IMR-90 (cell line): ENCODE results near the gene CDV3. TPM values are rescaled to one million over a fixed set of nuclear protein-coding genes. Genes with fewer than 3 reads are reported as not detected.

Source experiments
- ATAC-seq: fragments of 200-7000 bp; cut with Tn5 transposase; 2 replicates; pipeline ENCODE4 v1.9.1; 2020; ENCODE audit warnings: low read depth, mild to moderate bottlenecking, moderate library complexity
- BruUV-seq: library from RNA; stranded (reverse); fragments of 400-500 nt; replicated peaks from 2 replicates; lab custom pipeline; 2021; lab: Mats Ljungman, UMichigan
- CTCF ChIA-PET: fragments of 300-600 bp; formaldehyde crosslinking; extraction: SDS; loops from one replicate; lab custom pipeline; 2021; ENCODE audit warnings: antibody characterized with exemption; lab: Yijun Ruan, JAX
- POLR2A ChIA-PET: fragments of 300-600 bp; sonication (Branson Sonifier 250); formaldehyde crosslinking; loops from one replicate; lab custom pipeline; 2022; ENCODE audit warnings: antibody characterized with exemption; ENCODE audit not compliant: unreplicated experiment; lab: Charles Lee
- DNase-seq: peaks from one replicate; pipeline ENCODE4 v3.0.0; 2013
- H2AFZ ChIP-seq: replicated peaks from 2 replicates; pipeline ENCODE3; 2013; ENCODE audit warnings: low read length, mild to moderate bottlenecking; ENCODE audit not compliant: poor library complexity
- H2AK5ac ChIP-seq: 2 replicates; pipeline ENCODE4 v1.6.1; 2013; ENCODE audit warnings: low read depth, low read length, inconsistent platforms
- H2AK9ac ChIP-seq: replicated peaks from 2 replicates; pipeline ENCODE3; 2013; ENCODE audit warnings: mild to moderate bottlenecking, low read depth, low read length, moderate library complexity; ENCODE audit not compliant: poor library complexity
- H2BK120ac ChIP-seq: 2 replicates; pipeline ENCODE4 v1.6.1; 2013; ENCODE audit warnings: low read depth, low read length, inconsistent platforms
- H2BK15ac ChIP-seq: 3 replicates; pipeline ENCODE4 v1.6.1; 2013; ENCODE audit warnings: low read depth, low read length, inconsistent platforms
- H2BK20ac ChIP-seq: 2 replicates; pipeline ENCODE4 v1.6.1; 2013; ENCODE audit warnings: low read depth, mild to moderate bottlenecking, inconsistent platforms, low read length, moderate library complexity
- H2BK5ac ChIP-seq: 2 replicates; pipeline ENCODE4 v1.6.1; 2013; ENCODE audit warnings: mild to moderate bottlenecking, low read depth, low read length, inconsistent platforms; ENCODE audit not compliant: poor library complexity, severe bottlenecking
- H3K14ac ChIP-seq: replicated peaks from 2 replicates; pipeline ENCODE4 v1.6.1; 2013; ENCODE audit warnings: low read depth, low read length, inconsistent platforms
- H3K18ac ChIP-seq: 2 replicates; pipeline ENCODE4 v1.6.1; 2013; ENCODE audit warnings: low read depth, low read length, control low read depth
- H3K23ac ChIP-seq: 2 replicates; pipeline ENCODE4 v1.6.1; 2013; ENCODE audit warnings: low read depth, low read length, inconsistent platforms
- H3K27ac ChIP-seq: 2 replicates; pipeline ENCODE4 v1.5.1; 2013; ENCODE audit warnings: mild to moderate bottlenecking, control low read depth, low read length; ENCODE audit not compliant: insufficient read depth
- H3K27me3 ChIP-seq: 2 replicates; pipeline ENCODE4 v1.6.1; 2013; ENCODE audit warnings: low read length; ENCODE audit not compliant: control insufficient read depth, insufficient read depth
- H3K36me3 ChIP-seq: 2 replicates; pipeline ENCODE4 v1.6.1; 2013; ENCODE audit warnings: low read length, mixed read lengths; ENCODE audit not compliant: control insufficient read depth, insufficient read depth
- H3K4ac ChIP-seq: 2 replicates; pipeline ENCODE4 v1.6.1; 2013; ENCODE audit warnings: low read depth, low read length, inconsistent platforms
- H3K4me1 ChIP-seq: 2 replicates; pipeline ENCODE4 v1.6.1; 2013; ENCODE audit warnings: low read length, mixed read lengths; ENCODE audit not compliant: control insufficient read depth, insufficient read depth
- H3K4me2 ChIP-seq: 2 replicates; pipeline ENCODE4 v1.6.1; 2013; ENCODE audit warnings: low read depth, mild to moderate bottlenecking, control low read depth, low read length, moderate library complexity
- H3K4me3 ChIP-seq: 2 replicates; pipeline ENCODE4 v1.5.1; 2013; ENCODE audit warnings: low read depth, mild to moderate bottlenecking, control low read depth, low read length, moderate library complexity; ENCODE audit not compliant: insufficient read depth
- H3K56ac ChIP-seq: 2 replicates; pipeline ENCODE4 v1.6.1; 2013; ENCODE audit warnings: low read length, inconsistent platforms; ENCODE audit not compliant: insufficient read depth; ENCODE audit errors: extremely low read depth
- H3K79me1 ChIP-seq, 2 experiments: 2 replicates each; pipeline ENCODE4 v1.6.1; 2013; ENCODE audit warnings: low read length in 2 of 2, inconsistent platforms in 1 of 2, low read depth in 1 of 2
- H3K9ac ChIP-seq: 2 replicates; pipeline ENCODE4 v1.6.1; 2013; ENCODE audit warnings: low read depth, low read length, control low read depth
- H3K9me1 ChIP-seq: 2 replicates; pipeline ENCODE4 v1.6.1; 2013; ENCODE audit warnings: low read length, inconsistent platforms; ENCODE audit not compliant: insufficient read depth
- H3K9me3 ChIP-seq: 2 replicates; pipeline ENCODE4 v1.6.1; 2013; ENCODE audit warnings: low read length; ENCODE audit not compliant: control insufficient read depth, insufficient read depth
- H4K20me1 ChIP-seq: 2 replicates; pipeline ENCODE4 v1.6.1; 2013; ENCODE audit warnings: low read length, inconsistent platforms; ENCODE audit not compliant: insufficient read depth
- H4K5ac ChIP-seq: 2 replicates; pipeline ENCODE4 v1.6.1; 2013; ENCODE audit warnings: mild to moderate bottlenecking, low read depth, low read length, control low read depth
- H4K8ac ChIP-seq, 2 experiments: 2 replicates each; pipeline ENCODE4 v1.6.1; 2013; ENCODE audit warnings: low read depth in 2 of 2, low read length in 2 of 2, control low read depth in 1 of 2, inconsistent platforms in 1 of 2
- H4K91ac ChIP-seq: 2 replicates; pipeline ENCODE4 v1.6.1; 2013; ENCODE audit warnings: low read depth, low read length, inconsistent platforms; ENCODE audit not compliant: insufficient read depth
- BHLHE40 ChIP-seq: fragments of 150-350 bp; IDR thresholded peaks from 2 replicates; pipeline ENCODE4 v1.6.1; 2016; ENCODE audit warnings: mild to moderate bottlenecking, low read depth, low read length
- FOS ChIP-seq: fragments of 150-350 bp; IDR thresholded peaks from 2 replicates; pipeline ENCODE4 v1.6.1; 2016; ENCODE audit warnings: low read depth, low read length
- MAFK ChIP-seq: IDR thresholded peaks from 2 replicates; pipeline ENCODE4 v1.6.1; 2012; ENCODE audit warnings: low read depth, low read length, improper control_type of control experiment
- MXI1 ChIP-seq: IDR thresholded peaks from 2 replicates; pipeline ENCODE4 v1.6.1; 2012; ENCODE audit warnings: low read depth, mild to moderate bottlenecking, low read length, moderate library complexity, borderline replicate concordance
- NFE2L2 ChIP-seq: fragments of 150-350 bp; IDR thresholded peaks from 2 replicates; pipeline ENCODE4 v1.6.1; 2016; ENCODE audit warnings: low read depth, mild to moderate bottlenecking, low read length
- POLR2A ChIP-seq: IDR thresholded peaks from 2 replicates; pipeline ENCODE4 v1.6.1; 2012; ENCODE audit warnings: mild to moderate bottlenecking, low read depth, low read length
- RAD21 ChIP-seq: IDR thresholded peaks from 2 replicates; pipeline ENCODE4 v1.6.1; 2012; ENCODE audit warnings: low read length, improper control_type of control experiment
- RCOR1 ChIP-seq: IDR thresholded peaks from 2 replicates; pipeline ENCODE4 v1.6.1; 2012; ENCODE audit warnings: mild to moderate bottlenecking, low read length, improper control_type of control experiment; ENCODE audit not compliant: insufficient replicate concordance
- RFX5 ChIP-seq: IDR thresholded peaks from 2 replicates; pipeline ENCODE4 v1.8.0; 2012; ENCODE audit warnings: low read depth, mild to moderate bottlenecking, low read length, moderate library complexity
- SMC3 ChIP-seq: fragments of 150-350 bp; IDR thresholded peaks from 2 replicates; pipeline ENCODE4 v1.6.1; 2016; ENCODE audit warnings: low read depth, mild to moderate bottlenecking, antibody characterized with exemption, low read length, moderate library complexity
- USF2 ChIP-seq: fragments of 150-350 bp; IDR thresholded peaks from 2 replicates; pipeline ENCODE4 v1.6.1; 2017; ENCODE audit warnings: mild to moderate bottlenecking, antibody characterized with exemption, low read length, low read depth
- WGBS, 2 experiments: methylation state at CpG; one replicate each; pipeline versions ENCODE4 v1.1.5 to v1.1.7; 2013; ENCODE audit warnings: missing lambda C conversion rate in 2 of 2; ENCODE audit not compliant: insufficient read length in 1 of 2; ENCODE audit errors: extremely low coverage in 2 of 2; 5-methylcytosine and 5-hydroxymethylcytosine counted together
- dilution Hi-C: fragments of 300-500 bp; cut with HindIII; formaldehyde crosslinking; loops from one replicate; pipeline ENCODE4 v1.14.3; 2018; ENCODE audit warnings: low sequenced_read_pairs; ENCODE audit not compliant: unreplicated experiment
- in situ Hi-C: fragments of 300-500 bp; cut with MboI; formaldehyde crosslinking; loops from 3 replicates; pipeline ENCODE4 v1.14.3; 2019; ENCODE audit warnings: low sequenced_read_pairs, inconsistent platforms, mixed read lengths
- intact Hi-C: fragments of 100-400 bp; cut with micrococcal nuclease; formaldehyde crosslinking; loops from 2 replicates; pipeline ENCODE4 v1.10.0; 2022
- polyA plus RNA-seq, 3 experiments: library from polyadenylated mRNA; depleted of rRNA; stranded (reverse); fragments of >200 nt; gene quantifications; 2 replicates each; pipeline ENCODE4 v1.2.3, GENCODE V29; 2012; ENCODE audit warnings: low replicate concordance in 1 of 3
- total RNA-seq: library from RNA; depleted of rRNA; stranded (reverse); fragments of >200 nt; gene quantifications from 2 replicates; pipeline ENCODE4 v1.2.3, GENCODE V29; 2012
- TF ChIP-seq, protein P1 (sequence below): fragments of 150-350 bp; IDR thresholded peaks from 2 replicates; pipeline ENCODE4 v1.6.1; 2016; ENCODE audit warnings: low read depth, mild to moderate bottlenecking, low read length, moderate library complexity, borderline replicate concordance
- TF ChIP-seq, protein P2 (sequence below): conservative IDR thresholded peaks from 2 replicates; pipeline ENCODE4 v1.5.1; 2012; ENCODE audit warnings: mild to moderate bottlenecking, low read depth, low read length, improper control_type of control experiment

Gene CDV3
- total and polyA plus RNA-seq, 2 of the 4 experiments (the other 2 are of a cell fraction), result 93.6 to 120 TPM

GRCh38 chr3:133527081-133527715, 46.3 kb upstream of the CDV3 start:
- H2AK9ac ChIP-seq, result no peak overlapping the region
- no peaks in the 10 kb centered on the region for H3K36me3 ChIP-seq
- peaks cover 2% of the 10 kb centered on the region; the same call in 1 of the 2 replicates for H3K9me3 ChIP-seq
- H3K27me3 ChIP-seq, result no peaks in the 10 kb centered on the region
- H3K27ac ChIP-seq, result no peak overlapping the region
- H4K5ac ChIP-seq, result peak overlapping the region; percentile 18; the same call in 1 of the 2 replicates
- DNase-seq, result no peak
- H2BK5ac ChIP-seq, result no peak overlapping the region
- no peak overlapping the region for H3K23ac ChIP-seq
- H3K56ac ChIP-seq, result no peak overlapping the region
- peak overlapping the region; percentile 73 for H3K18ac ChIP-seq
- no peaks in the 10 kb centered on the region for H3K79me1 ChIP-seq
- in situ Hi-C loops, result no loop called here
- no peak overlapping the region for H4K91ac ChIP-seq
- no CpG with 5 or more reads among the region's 6 CpGs for WGBS, 2 experiments
- TF ChIP-seq, protein P1, sequence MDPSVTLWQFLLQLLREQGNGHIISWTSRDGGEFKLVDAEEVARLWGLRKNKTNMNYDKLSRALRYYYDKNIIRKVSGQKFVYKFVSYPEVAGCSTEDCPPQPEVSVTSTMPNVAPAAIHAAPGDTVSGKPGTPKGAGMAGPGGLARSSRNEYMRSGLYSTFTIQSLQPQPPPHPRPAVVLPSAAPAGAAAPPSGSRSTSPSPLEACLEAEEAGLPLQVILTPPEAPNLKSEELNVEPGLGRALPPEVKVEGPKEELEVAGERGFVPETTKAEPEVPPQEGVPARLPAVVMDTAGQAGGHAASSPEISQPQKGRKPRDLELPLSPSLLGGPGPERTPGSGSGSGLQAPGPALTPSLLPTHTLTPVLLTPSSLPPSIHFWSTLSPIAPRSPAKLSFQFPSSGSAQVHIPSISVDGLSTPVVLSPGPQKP, result no peak
- TF ChIP-seq RFX5 (no peak), FOS (no peak), SMC3 (no peak), RCOR1 (no peak), POLR2A (no peak), BHLHE40 (no peak), NFE2L2 (no peak), RAD21 (no peak), MXI1 (no peak), MAFK (no peak), USF2 (no peak)
- TF ChIP-seq, protein P2, sequence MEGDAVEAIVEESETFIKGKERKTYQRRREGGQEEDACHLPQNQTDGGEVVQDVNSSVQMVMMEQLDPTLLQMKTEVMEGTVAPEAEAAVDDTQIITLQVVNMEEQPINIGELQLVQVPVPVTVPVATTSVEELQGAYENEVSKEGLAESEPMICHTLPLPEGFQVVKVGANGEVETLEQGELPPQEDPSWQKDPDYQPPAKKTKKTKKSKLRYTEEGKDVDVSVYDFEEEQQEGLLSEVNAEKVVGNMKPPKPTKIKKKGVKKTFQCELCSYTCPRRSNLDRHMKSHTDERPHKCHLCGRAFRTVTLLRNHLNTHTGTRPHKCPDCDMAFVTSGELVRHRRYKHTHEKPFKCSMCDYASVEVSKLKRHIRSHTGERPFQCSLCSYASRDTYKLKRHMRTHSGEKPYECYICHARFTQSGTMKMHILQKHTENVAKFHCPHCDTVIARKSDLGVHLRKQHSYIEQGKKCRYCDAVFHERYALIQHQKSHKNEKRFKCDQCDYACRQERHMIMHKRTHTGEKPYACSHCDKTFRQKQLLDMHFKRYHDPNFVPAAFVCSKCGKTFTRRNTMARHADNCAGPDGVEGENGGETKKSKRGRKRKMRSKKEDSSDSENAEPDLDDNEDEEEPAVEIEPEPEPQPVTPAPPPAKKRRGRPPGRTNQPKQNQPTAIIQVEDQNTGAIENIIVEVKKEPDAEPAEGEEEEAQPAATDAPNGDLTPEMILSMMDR, result no peak
- peak overlapping the region in 1 of 2 experiments; percentile 52; a peak in 1 of 4 replicates for H4K8ac ChIP-seq
- no peak overlapping the region for H2AFZ ChIP-seq
- intact Hi-C loops, result no loop called here
- ChIA-PET POLR2A (no interaction called here), CTCF (interaction anchor here (0.7 kb wide), 1 partner anchor 52 kb away, joined by 3 read pairs; no protein-coding TSS in a partner anchor)
- no peaks in the 10 kb centered on the region for H4K20me1 ChIP-seq
- peaks cover 6% of the 10 kb centered on the region for H3K9me1 ChIP-seq
- ATAC-seq, result no peak
- no peak overlapping the region for H3K4me2 ChIP-seq
- H3K4ac ChIP-seq, result peak overlapping the region; percentile 33; the same call in 1 of the 2 replicates
- H3K4me3 ChIP-seq, result no peak overlapping the region
- H2BK15ac ChIP-seq, result peak overlapping the region; percentile 54; the same call in 1 of the 3 replicates
- H3K14ac ChIP-seq, result no peak overlapping the region
- BruUV-seq, result no TSS peak
- peak overlapping the region; percentile 1; the same call in 1 of the 2 replicates for H2BK120ac ChIP-seq
- H2BK20ac ChIP-seq, result peak overlapping the region; percentile 2; the same call in 1 of the 2 replicates
- peaks cover 14% of the 10 kb centered on the region for H3K4me1 ChIP-seq
- dilution Hi-C loops, result no loop called here
- H3K9ac ChIP-seq, result no peak overlapping the region
- peak overlapping the region; percentile 75 for H2AK5ac ChIP-seq
